ENCODE data around the gene UGT1A5. TPM values are rescaled to one million over a fixed set of nuclear protein-coding genes. Genes with fewer than 3 reads are reported as not detected.

UGT1A5 gene
- total and polyA plus RNA-seq, 2 of the 4 experiments (the other 2 are of a cell fraction), result not detected

DNA sequence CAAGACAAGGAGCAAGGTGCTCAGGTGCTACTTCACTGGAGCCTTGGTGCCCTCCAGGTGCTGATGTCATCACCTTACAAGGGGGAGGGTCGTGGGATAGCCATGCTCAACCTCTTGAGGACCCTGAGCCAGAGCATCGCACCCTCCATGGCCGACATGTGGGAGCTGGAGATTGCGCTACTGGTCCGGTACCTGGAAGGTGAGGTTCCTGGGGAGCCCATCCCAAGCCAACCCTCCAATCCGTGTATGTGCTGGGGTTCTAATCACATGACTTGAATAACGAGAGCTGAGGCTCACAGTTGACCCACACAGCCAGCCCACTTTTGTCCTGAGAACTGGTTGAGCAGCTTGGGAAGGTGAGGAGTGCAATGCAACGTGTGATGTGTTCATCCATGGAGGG, 91.3 kb downstream of the UGT1A5 start:
- Histone ChIP-seq H2BK15ac (ENCODE audit: low read depth, low read length) (no peak overlapping the region), H3K79me1 (ENCODE audit: low read depth in 1 of 2, low read length in 2 of 2) (no peaks in the 10 kb centered on the region), H3K23ac (ENCODE audit: low read depth, low read length) (no peak overlapping the region), H3K18ac (ENCODE audit: low read depth, low read length) (no peak overlapping the region), H4K20me1 (ENCODE audit: insufficient read depth, low read length) (no peaks in the 10 kb centered on the region), H3K56ac (ENCODE audit: extremely low read depth, insufficient read depth, low read length) (no peak overlapping the region), H2AK9ac (replicated peaks; ENCODE audit: low read depth, low read length, poor library complexity) (no peak overlapping the region), H3K27me3 (ENCODE audit: control insufficient read depth, insufficient read depth, low read length) (peaks cover 34% of the 10 kb centered on the region), H3K4me1 (ENCODE audit: control insufficient read depth, insufficient read depth, low read length) (no peaks in the 10 kb centered on the region), H3K14ac (replicated peaks; ENCODE audit: low read depth, low read length) (no peak overlapping the region), H3K36me3 (ENCODE audit: control insufficient read depth, insufficient read depth, low read length) (no peaks in the 10 kb centered on the region), H2BK5ac (ENCODE audit: low read depth, low read length, poor library complexity, severe bottlenecking) (no peak overlapping the region), H2AK5ac (ENCODE audit: low read depth, low read length) (no peak overlapping the region), H3K9ac (ENCODE audit: low read depth, low read length) (no peak overlapping the region), H3K4ac (ENCODE audit: low read depth, low read length) (no peak overlapping the region), H4K91ac (ENCODE audit: insufficient read depth, low read depth, low read length) (no peak overlapping the region), H3K9me3 (ENCODE audit: control insufficient read depth, insufficient read depth, low read length) (no peaks in the 10 kb centered on the region; the same call in 1 of the 2 replicates), H4K8ac (ENCODE audit: low read depth in 2 of 2, low read length in 2 of 2) (no peak overlapping the region), H3K4me2 (ENCODE audit: low read depth, low read length) (no peak overlapping the region), H3K9me1 (ENCODE audit: insufficient read depth, low read length) (no peaks in the 10 kb centered on the region), H2BK120ac (ENCODE audit: low read depth, low read length) (no peak overlapping the region), H3K27ac (ENCODE audit: insufficient read depth, low read length) (no peak overlapping the region), H2AFZ (replicated peaks; ENCODE audit: low read length, poor library complexity) (peak overlapping the region; percentile 32), H2BK20ac (ENCODE audit: low read depth, low read length) (no peak overlapping the region), H3K4me3 (ENCODE audit: insufficient read depth, low read depth, low read length) (no peak overlapping the region), H4K5ac (ENCODE audit: low read depth, low read length) (no peak overlapping the region)
- in situ Hi-C loops (cut with MboI; ENCODE audit: low sequenced_read_pairs), result no loop called here
- POLR2A ChIA-PET (ENCODE audit: unreplicated experiment), result no interaction called here
- BruUV-seq (replicated peaks), result no TSS peak
- TF ChIP-seq RCOR1 (IDR thresholded peaks at IDR 0.05; ENCODE audit: insufficient replicate concordance, low read length) (no peak), POLR2A (IDR thresholded peaks at IDR 0.05; ENCODE audit: low read depth, low read length) (no peak), FOS (IDR thresholded peaks at IDR 0.05; ENCODE audit: low read depth, low read length) (no peak), MAFK (IDR thresholded peaks at IDR 0.05; ENCODE audit: low read depth, low read length) (no peak), MXI1 (IDR thresholded peaks at IDR 0.05; ENCODE audit: borderline replicate concordance, low read depth, low read length) (no peak), MAZ (IDR thresholded peaks at IDR 0.05; ENCODE audit: borderline replicate concordance, low read depth, low read length) (no peak), RFX5 (IDR thresholded peaks at IDR 0.05; ENCODE audit: low read depth, low read length) (no peak), RAD21 (IDR thresholded peaks at IDR 0.05; ENCODE audit: low read length) (no peak), SMC3 (IDR thresholded peaks at IDR 0.05; ENCODE audit: low read depth, low read length) (no peak), NFE2L2 (IDR thresholded peaks at IDR 0.05; ENCODE audit: low read depth, low read length) (no peak), BHLHE40 (IDR thresholded peaks at IDR 0.05; ENCODE audit: low read depth, low read length) (no peak), CHD1 (IDR thresholded peaks at IDR 0.05; ENCODE audit: low read depth, low read length) (no peak), CEBPB (IDR thresholded peaks at IDR 0.05; ENCODE audit: low read depth, low read length) (no peak)
- TF ChIP-seq, protein P1, sequence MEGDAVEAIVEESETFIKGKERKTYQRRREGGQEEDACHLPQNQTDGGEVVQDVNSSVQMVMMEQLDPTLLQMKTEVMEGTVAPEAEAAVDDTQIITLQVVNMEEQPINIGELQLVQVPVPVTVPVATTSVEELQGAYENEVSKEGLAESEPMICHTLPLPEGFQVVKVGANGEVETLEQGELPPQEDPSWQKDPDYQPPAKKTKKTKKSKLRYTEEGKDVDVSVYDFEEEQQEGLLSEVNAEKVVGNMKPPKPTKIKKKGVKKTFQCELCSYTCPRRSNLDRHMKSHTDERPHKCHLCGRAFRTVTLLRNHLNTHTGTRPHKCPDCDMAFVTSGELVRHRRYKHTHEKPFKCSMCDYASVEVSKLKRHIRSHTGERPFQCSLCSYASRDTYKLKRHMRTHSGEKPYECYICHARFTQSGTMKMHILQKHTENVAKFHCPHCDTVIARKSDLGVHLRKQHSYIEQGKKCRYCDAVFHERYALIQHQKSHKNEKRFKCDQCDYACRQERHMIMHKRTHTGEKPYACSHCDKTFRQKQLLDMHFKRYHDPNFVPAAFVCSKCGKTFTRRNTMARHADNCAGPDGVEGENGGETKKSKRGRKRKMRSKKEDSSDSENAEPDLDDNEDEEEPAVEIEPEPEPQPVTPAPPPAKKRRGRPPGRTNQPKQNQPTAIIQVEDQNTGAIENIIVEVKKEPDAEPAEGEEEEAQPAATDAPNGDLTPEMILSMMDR (conservative IDR thresholded peaks at IDR 0.05; ENCODE audit: low read depth, low read length), result no peak
- TF ChIP-seq, protein P2, sequence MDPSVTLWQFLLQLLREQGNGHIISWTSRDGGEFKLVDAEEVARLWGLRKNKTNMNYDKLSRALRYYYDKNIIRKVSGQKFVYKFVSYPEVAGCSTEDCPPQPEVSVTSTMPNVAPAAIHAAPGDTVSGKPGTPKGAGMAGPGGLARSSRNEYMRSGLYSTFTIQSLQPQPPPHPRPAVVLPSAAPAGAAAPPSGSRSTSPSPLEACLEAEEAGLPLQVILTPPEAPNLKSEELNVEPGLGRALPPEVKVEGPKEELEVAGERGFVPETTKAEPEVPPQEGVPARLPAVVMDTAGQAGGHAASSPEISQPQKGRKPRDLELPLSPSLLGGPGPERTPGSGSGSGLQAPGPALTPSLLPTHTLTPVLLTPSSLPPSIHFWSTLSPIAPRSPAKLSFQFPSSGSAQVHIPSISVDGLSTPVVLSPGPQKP (IDR thresholded peaks at IDR 0.05; ENCODE audit: borderline replicate concordance, low read depth, low read length), result no peak
- TF ChIP-seq, protein P3, sequence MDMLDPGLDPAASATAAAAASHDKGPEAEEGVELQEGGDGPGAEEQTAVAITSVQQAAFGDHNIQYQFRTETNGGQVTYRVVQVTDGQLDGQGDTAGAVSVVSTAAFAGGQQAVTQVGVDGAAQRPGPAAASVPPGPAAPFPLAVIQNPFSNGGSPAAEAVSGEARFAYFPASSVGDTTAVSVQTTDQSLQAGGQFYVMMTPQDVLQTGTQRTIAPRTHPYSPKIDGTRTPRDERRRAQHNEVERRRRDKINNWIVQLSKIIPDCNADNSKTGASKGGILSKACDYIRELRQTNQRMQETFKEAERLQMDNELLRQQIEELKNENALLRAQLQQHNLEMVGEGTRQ (IDR thresholded peaks at IDR 0.05; ENCODE audit: low read depth, low read length), result no peak
- dilution Hi-C loops (cut with HindIII; ENCODE audit: low sequenced_read_pairs, unreplicated experiment), result no loop called here
- CTCF ChIA-PET, result no interaction called here
- WGBS, 2 experiments (ENCODE audit: extremely low coverage in 2 of 2, insufficient read length in 1 of 2), result no CpG with 5 or more reads among the region's 8 CpGs
- ATAC-seq (ENCODE audit: low read depth) (no peak), DNase-seq (no peak)
- intact Hi-C loops (cut with micrococcal nuclease), result no loop called here
